ENCODE data around the gene PRDM16. TPM values are rescaled to one million over a fixed set of nuclear protein-coding genes. Genes with fewer than 3 reads are reported as not detected.

PRDM16 gene
- total and polyA plus RNA-seq, 2 of the 13 experiments (the other 11 are each of a cell fraction or from before 2014, with no cell fraction given): 0.15 to 0.81 TPM

DNA sequence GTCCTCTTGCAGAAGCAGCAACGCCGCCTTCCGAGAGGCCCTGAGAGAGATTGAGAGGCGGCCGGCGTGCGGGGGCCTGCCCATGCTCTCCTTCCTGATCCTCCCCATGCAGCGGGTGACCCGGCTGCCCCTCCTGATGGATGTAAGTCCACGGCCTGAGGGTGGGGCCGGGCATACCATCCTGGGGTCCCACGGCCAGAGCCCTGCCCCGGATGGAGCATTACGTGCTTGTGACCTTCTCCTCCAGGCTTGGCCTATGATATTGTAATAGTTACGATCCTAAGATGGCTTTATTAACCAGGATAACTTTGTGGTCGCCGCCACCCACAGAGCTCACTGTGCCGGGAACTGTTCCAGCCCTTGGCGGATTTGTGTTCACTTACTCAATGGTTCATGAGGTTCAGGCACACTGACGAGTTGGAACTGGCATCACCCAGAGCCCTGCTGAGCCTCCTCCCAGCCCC, 404.4 kb downstream of the PRDM16 start:
- H4K20me1 ChIP-seq (ENCODE audit: insufficient read depth, low read length): no peaks in the 10 kb centered on the region
- ChIA-PET POLR2A (interaction anchor here (3.2 kb wide), 1 partner anchor 16 kb away, joined by 282 read pairs; the partner anchor contains the start of gene ARHGEF16), CTCF (ENCODE audit: low intra/inter-chr PET ratio, low total read pairs) (interaction anchor here (3.4 kb wide), 1 partner anchor 20 kb away, joined by 57 read pairs; the partner anchor contains the start of gene ARHGEF16)
- intact Hi-C loops (cut with micrococcal nuclease; ENCODE audit: unreplicated experiment) (no loop called here), in situ Hi-C loops (cut with HindIII; ENCODE audit: extremely low pct_ligation_motif_present, low pct_unique_long_range_greater_than_20kb) (no loop called here)
- H3K9ac ChIP-seq (ENCODE audit: insufficient read depth, low read depth, low read length): no peak overlapping the region
- no peak overlapping the region for H3K4me2 ChIP-seq (ENCODE audit: low read depth, low read length)
- 97% methylated on average over 6 of the region's 20 CpGs for WGBS (ENCODE audit: low lambda C conversion rate)
- peaks cover 10 to 18% of the 10 kb centered on the region in 2 experiments; a peak in 3 of 5 replicates for H3K36me3 ChIP-seq (replicated peaks in 1 of 2; ENCODE audit: control insufficient read depth in 1 of 2, insufficient read depth in 2 of 2, low read length in 2 of 2)
- BruUV-seq (replicated peaks): no TSS peak
- H3K9me3 ChIP-seq (ENCODE audit: low read length): no peaks in the 10 kb centered on the region
- H2AFZ ChIP-seq (ENCODE audit: low read length): no peak overlapping the region
- H3K4me1 ChIP-seq (ENCODE audit: insufficient read depth, low read length): peaks cover 26% of the 10 kb centered on the region
- H3K4me3 ChIP-seq (replicated peaks in 1 of 3; ENCODE audit: insufficient read depth in 1 of 3, low read depth in 2 of 3, low read length in 3 of 3): no peak overlapping the region
- DNase-seq (ENCODE audit: low spot score): no peak
- no peak for ATAC-seq
- H3K27me3 ChIP-seq (ENCODE audit: control insufficient read depth in 1 of 2, insufficient read depth in 2 of 2, low read length in 2 of 2): no peaks in the 10 kb centered on the region
- H3K27ac ChIP-seq (ENCODE audit: extremely low read length, insufficient read depth, low read length): no peak overlapping the region
- H3K79me2 ChIP-seq (ENCODE audit: insufficient read depth, low read length): no peaks in the 10 kb centered on the region
- no peak for FAIRE-seq
- TF ChIP-seq, protein P1, sequence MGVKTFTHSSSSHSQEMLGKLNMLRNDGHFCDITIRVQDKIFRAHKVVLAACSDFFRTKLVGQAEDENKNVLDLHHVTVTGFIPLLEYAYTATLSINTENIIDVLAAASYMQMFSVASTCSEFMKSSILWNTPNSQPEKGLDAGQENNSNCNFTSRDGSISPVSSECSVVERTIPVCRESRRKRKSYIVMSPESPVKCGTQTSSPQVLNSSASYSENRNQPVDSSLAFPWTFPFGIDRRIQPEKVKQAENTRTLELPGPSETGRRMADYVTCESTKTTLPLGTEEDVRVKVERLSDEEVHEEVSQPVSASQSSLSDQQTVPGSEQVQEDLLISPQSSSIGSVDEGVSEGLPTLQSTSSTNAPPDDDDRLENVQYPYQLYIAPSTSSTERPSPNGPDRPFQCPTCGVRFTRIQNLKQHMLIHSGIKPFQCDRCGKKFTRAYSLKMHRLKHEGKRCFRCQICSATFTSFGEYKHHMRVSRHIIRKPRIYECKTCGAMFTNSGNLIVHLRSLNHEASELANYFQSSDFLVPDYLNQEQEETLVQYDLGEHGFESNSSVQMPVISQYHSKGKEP (CRISPR knock-in tag; IDR thresholded peaks at IDR 0.05): no peak

DNA sequence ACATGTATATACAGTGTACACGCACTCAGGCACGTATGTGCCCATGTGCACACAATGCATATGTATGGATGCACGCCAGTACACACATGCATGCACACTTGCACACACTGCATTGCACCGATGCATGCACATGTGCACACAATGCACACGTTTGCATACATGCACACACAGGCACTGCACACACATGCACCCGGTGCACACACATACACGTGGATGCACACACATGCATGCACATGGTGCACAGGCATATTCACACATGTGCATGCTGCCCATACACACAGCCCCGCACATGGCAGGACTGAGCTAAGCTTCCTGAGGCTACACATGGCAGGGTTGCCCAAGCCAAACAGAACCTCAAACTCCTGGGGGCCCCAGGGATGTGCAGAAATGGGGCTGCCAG, 405.0 kb downstream of the PRDM16 start:
- peaks cover 26% of the 10 kb centered on the region for H3K4me1 ChIP-seq (ENCODE audit: insufficient read depth, low read length)
- peaks cover 11 to 22% of the 10 kb centered on the region in 2 experiments; a peak in 3 of 5 replicates for H3K36me3 ChIP-seq (replicated peaks in 1 of 2; ENCODE audit: control insufficient read depth in 1 of 2, insufficient read depth in 2 of 2, low read length in 2 of 2)
- no peak overlapping the region for H2AFZ ChIP-seq (ENCODE audit: low read length)
- no peak for DNase-seq (ENCODE audit: low spot score)
- no peak overlapping the region for H3K27ac ChIP-seq (ENCODE audit: extremely low read length, insufficient read depth, low read length)
- CTCF ChIA-PET (ENCODE audit: low intra/inter-chr PET ratio, low total read pairs): interaction anchor here (3.4 kb wide), 1 partner anchor 21 kb away, joined by 57 read pairs; the partner anchor contains the start of gene ARHGEF16
- H3K9ac ChIP-seq (ENCODE audit: insufficient read depth, low read depth, low read length): no peak overlapping the region
- no peak overlapping the region for H3K4me3 ChIP-seq (replicated peaks in 1 of 3; ENCODE audit: insufficient read depth in 1 of 3, low read depth in 2 of 3, low read length in 3 of 3)
- no peaks in the 10 kb centered on the region for H3K27me3 ChIP-seq (ENCODE audit: control insufficient read depth in 1 of 2, insufficient read depth in 2 of 2, low read length in 2 of 2)
- no peak overlapping the region for H3K4me2 ChIP-seq (ENCODE audit: low read depth, low read length)
- intact Hi-C loops (cut with micrococcal nuclease; ENCODE audit: unreplicated experiment): no loop called here
- no peaks in the 10 kb centered on the region for H3K79me2 ChIP-seq (ENCODE audit: insufficient read depth, low read length)
- POLR2A ChIA-PET: interaction anchor here (3.2 kb wide), 1 partner anchor 16 kb away, joined by 282 read pairs; the partner anchor contains the start of gene ARHGEF16
- no peak for ATAC-seq
- no peaks in the 10 kb centered on the region for H4K20me1 ChIP-seq (ENCODE audit: insufficient read depth, low read length)
- in situ Hi-C loops (cut with HindIII; ENCODE audit: extremely low pct_ligation_motif_present, low pct_unique_long_range_greater_than_20kb): no loop called here
- no peaks in the 10 kb centered on the region for H3K9me3 ChIP-seq (ENCODE audit: low read length)
- FAIRE-seq: no peak
- 98% methylated on average over 6 of the region's 8 CpGs for WGBS (ENCODE audit: low lambda C conversion rate)
- no TSS peak for BruUV-seq (replicated peaks)
- TF ChIP-seq, protein P2, sequence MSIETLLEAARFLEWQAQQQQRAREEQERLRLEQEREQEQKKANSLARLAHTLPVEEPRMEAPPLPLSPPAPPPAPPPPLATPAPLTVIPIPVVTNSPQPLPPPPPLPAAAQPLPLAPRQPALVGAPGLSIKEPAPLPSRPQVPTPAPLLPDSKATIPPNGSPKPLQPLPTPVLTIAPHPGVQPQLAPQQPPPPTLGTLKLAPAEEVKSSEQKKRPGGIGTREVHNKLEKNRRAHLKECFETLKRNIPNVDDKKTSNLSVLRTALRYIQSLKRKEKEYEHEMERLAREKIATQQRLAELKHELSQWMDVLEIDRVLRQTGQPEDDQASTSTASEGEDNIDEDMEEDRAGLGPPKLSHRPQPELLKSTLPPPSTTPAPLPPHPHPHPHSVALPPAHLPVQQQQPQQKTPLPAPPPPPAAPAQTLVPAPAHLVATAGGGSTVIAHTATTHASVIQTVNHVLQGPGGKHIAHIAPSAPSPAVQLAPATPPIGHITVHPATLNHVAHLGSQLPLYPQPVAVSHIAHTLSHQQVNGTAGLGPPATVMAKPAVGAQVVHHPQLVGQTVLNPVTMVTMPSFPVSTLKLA (IDR thresholded peaks at IDR 0.05): peak; percentile 86
- TF ChIP-seq SP140L (CRISPR knock-in tag; IDR thresholded peaks at IDR 0.05; ENCODE audit: borderline replicate concordance) (no peak), AGO2 (optimal IDR thresholded peaks at IDR 0.05; ENCODE audit: low read depth, low read length) (peak; percentile 62), FOXJ3 (CRISPR knock-in tag; IDR thresholded peaks at IDR 0.05; ENCODE audit: borderline replicate concordance) (no peak)
- TF ChIP-seq, protein P3, sequence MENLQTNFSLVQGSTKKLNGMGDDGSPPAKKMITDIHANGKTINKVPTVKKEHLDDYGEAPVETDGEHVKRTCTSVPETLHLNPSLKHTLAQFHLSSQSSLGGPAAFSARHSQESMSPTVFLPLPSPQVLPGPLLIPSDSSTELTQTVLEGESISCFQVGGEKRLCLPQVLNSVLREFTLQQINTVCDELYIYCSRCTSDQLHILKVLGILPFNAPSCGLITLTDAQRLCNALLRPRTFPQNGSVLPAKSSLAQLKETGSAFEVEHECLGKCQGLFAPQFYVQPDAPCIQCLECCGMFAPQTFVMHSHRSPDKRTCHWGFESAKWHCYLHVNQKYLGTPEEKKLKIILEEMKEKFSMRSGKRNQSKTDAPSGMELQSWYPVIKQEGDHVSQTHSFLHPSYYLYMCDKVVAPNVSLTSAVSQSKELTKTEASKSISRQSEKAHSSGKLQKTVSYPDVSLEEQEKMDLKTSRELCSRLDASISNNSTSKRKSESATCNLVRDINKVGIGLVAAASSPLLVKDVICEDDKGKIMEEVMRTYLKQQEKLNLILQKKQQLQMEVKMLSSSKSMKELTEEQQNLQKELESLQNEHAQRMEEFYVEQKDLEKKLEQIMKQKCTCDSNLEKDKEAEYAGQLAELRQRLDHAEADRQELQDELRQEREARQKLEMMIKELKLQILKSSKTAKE (CRISPR knock-in tag; IDR thresholded peaks at IDR 0.05; ENCODE audit: borderline replicate concordance): peak; percentile 38; the same call in 1 of the 2 replicates
